ENCODE measurements around the gene LRCH4. TPM values are rescaled to one million over a fixed set of nuclear protein-coding genes. Genes with fewer than 3 reads are reported as not detected.

LRCH4 gene
- total RNA-seq, 2 experiments from 2014 or later = 313 to 317 TPM

- ChIA-PET CTCF (interaction anchor here (0.6 to 1.1 kb wide), 4 partner anchors 16 to 96 kb away, joined by 3 to 8 read pairs (median 3); partner anchors contain the start of gene MOSPD3), POLR2A (interaction anchor here (1.3 kb wide), 2 partner anchors 43 to 77 kb away, joined by 4 to 7 read pairs; partner anchors contain the start of genes FBXO24, LRCH4 and POP7)
- peaks cover 0 to 6% of the 10 kb centered on the region in 2 experiments for H3K9me3 ChIP-seq (ENCODE audit: control insufficient read depth in 1 of 2, insufficient read depth in 1 of 2, low read length in 2 of 2)
- no peak overlapping the region for H3K27ac Mint-ChIP-seq
- no peaks in the 10 kb centered on the region for H3K27me3 ChIP-seq (ENCODE audit: control insufficient read depth in 1 of 2, insufficient read depth in 2 of 2, low read length in 2 of 2)
- no peak overlapping the region for H3K27ac ChIP-seq (ENCODE audit: low read depth in 1 of 2, low read length in 2 of 2)
- no peak for TF ChIP-seq CTCF (IDR thresholded peaks at IDR 0.05)
- no peaks in the 10 kb centered on the region for H3K9me3 Mint-ChIP-seq
- peaks cover 27% of the 10 kb centered on the region for H3K4me1 Mint-ChIP-seq (ENCODE audit: low read depth)
- peak in 3 of 14 experiments; percentile 25 to 52 (median 46) for DNase-seq
- no peaks in the 10 kb centered on the region for H3K27me3 Mint-ChIP-seq
- no peaks in the 10 kb centered on the region for H3K36me3 ChIP-seq (ENCODE audit: insufficient read depth, low read length)
- no peak for ATAC-seq (ENCODE audit: poor library complexity)
- no peak overlapping the region for H3K4me3 ChIP-seq (ENCODE audit: low read length)
- intact Hi-C loops (cut with DNase I, micrococcal nuclease) = loop anchor here in 1 of 2 experiments (5.0 kb wide), 1 partner anchor 43 kb away; the partner anchor contains the start of gene GNB2
- peaks cover 44% of the 10 kb centered on the region for H3K4me1 ChIP-seq (ENCODE audit: insufficient read depth, low read length)
- H3K36me3 Mint-ChIP-seq (ENCODE audit: low read depth) = no peaks in the 10 kb centered on the region
- no peak overlapping the region for H3K4me3 Mint-ChIP-seq
Observed at GRCh38 chr7:100629117-100629716, 43.3 kb upstream of the LRCH4 start.

GRCh38 chr7:100627238-100627549 is 41.3 kb upstream of the LRCH4 start:
- intact Hi-C loops (cut with DNase I, micrococcal nuclease) = loop anchor here (2.0 to 5.0 kb wide), 4 partner anchors 14 to 66 kb away; partner anchors contain the start of genes GNB2 (in 2 of the 2) and MOSPD3 (in 2 of the 2)
- H3K27ac Mint-ChIP-seq = peak overlapping the region; percentile 62
- POLR2A ChIA-PET = interaction anchor here (0.7 to 3.5 kb wide), 13 partner anchors 15 to 248 kb away, joined by 3 to 40 read pairs (median 5); partner anchors contain the start of genes AGFG2, FBXO24, GNB2 and LRCH4

More at GRCh38 chr7:100627238-100627549, 41.3 kb upstream of the LRCH4 start:
- peaks cover 26% of the 10 kb centered on the region for H3K4me1 Mint-ChIP-seq (ENCODE audit: low read depth)
- no peaks in the 10 kb centered on the region for H3K36me3 ChIP-seq (ENCODE audit: insufficient read depth, low read length)
- no peaks in the 10 kb centered on the region for H3K27me3 ChIP-seq (ENCODE audit: control insufficient read depth in 1 of 2, insufficient read depth in 2 of 2, low read length in 2 of 2)
- H3K4me3 ChIP-seq (ENCODE audit: low read length) = peak overlapping the region; percentile 52
- peaks cover 36% of the 10 kb centered on the region for H3K4me1 ChIP-seq (ENCODE audit: insufficient read depth, low read length)
- ATAC-seq (ENCODE audit: poor library complexity) (no peak), DNase-seq (no peak)
- H3K36me3 Mint-ChIP-seq (ENCODE audit: low read depth) = no peaks in the 10 kb centered on the region
- CTCF ChIA-PET = interaction anchor here (1.5 to 3.0 kb wide), 3 partner anchors 14 to 78 kb away, joined by 5 to 8 read pairs (median 8); partner anchors contain the start of genes MOSPD3 and POP7
- H3K9me3 Mint-ChIP-seq = no peaks in the 10 kb centered on the region
- no peaks in the 10 kb centered on the region for H3K27me3 Mint-ChIP-seq
- H3K4me3 Mint-ChIP-seq = no peak overlapping the region
- no peaks in the 10 kb centered on the region for H3K9me3 ChIP-seq (ENCODE audit: control insufficient read depth in 1 of 2, insufficient read depth in 1 of 2, low read length in 2 of 2)
- H3K27ac ChIP-seq (ENCODE audit: low read depth in 1 of 2, low read length in 2 of 2) = peak overlapping the region; percentile 62 to 73
- no peak for TF ChIP-seq CTCF (IDR thresholded peaks at IDR 0.05)
